Right renal cortex interstitium (tissue), 3 donors: Measurements from ENCODE around the gene KCNK6. TPM values are rescaled to one million over a fixed set of nuclear protein-coding genes. Genes with fewer than 3 reads are reported as not detected.

Source experiments
- DNase-seq, 3 donors: peaks; one replicate each; pipeline ENCODE4 v3.0.0-alpha.2; 2013; ENCODE audit warnings: low read depth in 3 of 3, low spot score in 2 of 3
- polyA plus RNA-seq, 3 donors: library from polyadenylated mRNA; unstranded; fragments of 120-200 nt; gene quantifications; one replicate each; pipeline ENCODE4 v1.2.1, GENCODE V29; 2013; ENCODE audit not compliant: insufficient read length in 3 of 3

Gene KCNK6
- polyA plus RNA-seq, 3 donors = 3.1 to 3.3 (median 3.3) TPM

DNA sequence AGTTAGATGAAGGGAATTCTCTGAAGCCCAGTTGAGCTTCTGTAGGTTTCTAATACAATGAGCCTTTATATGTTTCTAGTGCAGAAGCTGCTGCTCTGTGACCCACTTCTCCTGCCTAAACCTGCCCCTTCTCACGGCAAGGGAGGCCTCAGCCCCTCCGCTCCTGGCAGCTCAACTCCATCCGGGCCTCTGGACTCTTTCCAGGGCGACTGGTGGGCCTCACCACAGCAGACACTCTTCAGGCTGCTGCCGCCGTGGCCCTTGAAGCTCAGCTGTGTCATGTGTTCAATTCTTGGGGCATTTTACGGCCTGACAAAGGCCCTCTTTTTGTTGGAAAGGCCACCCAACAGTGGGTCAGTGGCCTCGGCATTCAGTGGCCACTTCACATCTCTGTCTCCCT is 25.6 kb upstream of the KCNK6 start:
- DNase-seq = no peak

DNA sequence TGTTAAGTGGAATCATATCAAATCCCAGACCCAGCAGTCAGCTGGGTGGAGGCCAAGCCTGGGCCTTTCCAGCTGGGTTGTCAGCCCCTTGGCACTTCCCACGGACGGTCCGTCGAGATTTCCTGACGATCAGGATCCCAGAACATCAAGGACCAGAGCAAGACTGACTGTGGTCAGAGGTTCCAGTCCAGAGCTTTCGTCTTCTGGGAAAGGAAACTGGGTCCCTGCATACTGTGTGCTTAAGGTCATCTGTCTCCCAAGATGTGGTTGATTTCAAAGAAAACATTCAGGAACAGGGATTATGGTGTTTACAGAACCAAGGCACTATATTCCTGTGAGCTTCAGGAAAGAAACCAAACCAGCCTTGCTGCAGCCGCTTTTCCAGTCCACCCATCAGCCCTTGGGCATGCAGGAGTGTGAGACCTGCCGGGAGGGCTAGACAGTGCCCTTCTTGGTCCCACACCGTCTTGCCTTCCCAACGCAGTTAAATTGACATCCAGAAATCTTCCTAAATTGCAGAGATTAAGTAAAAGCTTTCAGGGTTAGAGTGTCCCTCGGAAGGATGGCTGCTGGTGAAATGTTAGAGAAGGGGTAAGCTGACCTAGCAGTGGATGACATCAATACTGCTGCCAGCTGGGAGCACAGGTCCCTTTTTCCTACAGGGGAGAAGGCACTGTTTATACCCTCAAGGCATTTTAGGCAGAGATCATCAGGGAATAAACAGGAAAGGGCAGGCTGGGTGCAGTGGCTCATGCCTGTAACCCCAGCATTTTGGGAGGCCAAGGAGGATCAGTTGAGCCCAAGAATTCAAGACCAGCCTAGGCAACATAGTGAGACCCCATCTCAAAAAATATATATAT is 20.6 kb upstream of the KCNK6 start:
- DNase-seq = no peak

DNA sequence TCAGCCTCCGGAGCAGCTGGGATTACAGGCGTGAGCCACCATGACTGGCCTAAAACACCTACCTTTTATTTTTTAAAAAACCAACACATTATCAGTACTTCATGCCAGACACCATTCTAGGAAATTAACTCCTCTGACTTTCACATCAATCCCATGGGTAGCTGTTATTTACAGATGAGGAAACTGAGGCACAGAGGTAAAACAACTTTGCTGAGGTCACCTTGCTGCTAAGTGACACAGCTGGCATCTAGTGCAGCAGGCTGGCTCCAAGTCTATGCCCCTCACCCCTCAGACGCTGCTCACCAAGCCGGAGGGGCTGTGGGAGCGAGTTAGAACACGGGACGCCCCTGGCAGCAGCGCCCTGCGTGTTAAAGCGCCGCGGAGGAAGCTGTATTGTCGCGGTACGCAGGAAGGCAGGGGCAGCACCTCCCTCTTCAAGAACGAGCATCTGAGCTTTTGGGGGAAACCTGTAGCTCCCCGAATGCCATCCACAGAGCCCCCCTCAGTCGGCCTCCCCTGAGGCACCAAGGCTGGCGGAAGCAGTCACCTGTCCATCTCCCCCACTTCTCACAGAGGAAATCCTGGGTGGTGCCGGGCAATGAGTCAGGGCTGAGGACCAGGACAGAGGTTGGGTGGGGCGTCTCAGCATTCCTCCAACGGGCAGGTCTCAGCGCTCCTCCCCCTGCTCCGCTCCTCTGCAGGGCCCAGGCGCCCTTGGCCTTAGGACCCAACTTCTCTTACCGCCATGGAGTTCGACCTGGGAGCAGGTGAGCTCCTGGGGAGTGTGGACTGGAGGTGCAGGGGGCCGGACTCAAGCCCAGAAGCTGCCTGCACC is 15.9 kb upstream of the KCNK6 start, which contains the start of gene C19orf33:
Gene C19orf33 (plus strand): TSS at position 735 of the 835 bp plus-strand sequence. CDS start 11 bp downstream, at position 746.
- no peak for DNase-seq

DNA sequence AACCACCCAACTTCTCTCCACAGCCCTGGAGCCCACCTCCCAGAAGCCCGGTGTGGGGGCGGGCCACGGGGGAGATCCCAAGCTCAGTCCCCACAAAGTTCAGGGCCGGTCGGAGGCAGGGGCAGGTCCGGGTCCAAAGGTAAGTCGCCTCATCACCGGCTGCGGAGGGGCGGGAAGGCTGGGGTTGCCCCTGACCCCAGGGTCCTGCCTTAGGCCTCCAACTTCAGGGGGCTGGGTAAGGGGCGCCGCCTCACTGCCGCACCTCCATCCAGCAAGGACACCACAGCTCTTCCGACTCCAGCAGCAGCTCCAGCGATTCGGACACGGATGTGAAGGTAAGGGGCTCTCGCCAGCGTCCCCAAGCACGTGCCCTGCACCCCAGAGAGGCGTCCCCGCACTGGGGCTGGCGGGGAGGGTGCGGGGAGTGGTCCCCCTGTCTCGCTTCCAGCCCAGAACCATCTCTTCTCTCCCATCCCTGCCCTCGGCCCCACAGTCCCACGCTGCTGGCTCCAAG is 15.2 kb upstream of the KCNK6 start:
- DNase-seq = no peak

DNA sequence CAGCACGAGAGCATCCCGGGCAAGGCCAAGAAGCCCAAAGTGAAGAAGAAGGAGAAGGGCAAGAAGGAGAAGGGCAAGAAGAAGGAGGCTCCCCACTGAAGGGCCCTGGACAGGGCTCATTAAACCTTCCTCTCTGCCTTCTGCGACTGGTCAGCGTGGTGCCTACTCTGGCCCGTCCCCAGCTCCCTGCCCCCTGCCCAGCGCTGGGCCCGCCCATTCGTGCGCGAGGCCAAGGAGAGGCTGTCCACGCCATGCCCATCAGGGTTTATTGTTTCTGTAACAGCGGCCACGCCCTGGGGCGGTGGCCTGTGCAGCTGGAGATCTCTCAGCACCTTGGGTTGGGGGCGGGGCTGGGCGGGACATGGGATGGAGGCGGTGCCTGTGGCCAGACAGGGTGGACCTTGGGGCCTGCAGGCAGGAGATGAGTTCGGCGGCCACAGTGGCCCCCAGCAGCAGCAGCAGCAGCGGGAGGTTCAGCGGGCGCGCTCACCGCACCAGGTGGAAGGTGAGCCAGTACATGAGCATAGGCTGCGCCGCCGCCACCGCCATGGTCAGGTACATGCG is 14.7 kb upstream of the KCNK6 start:
- DNase-seq = peak in 1 of 3 donors; percentile 61

DNA sequence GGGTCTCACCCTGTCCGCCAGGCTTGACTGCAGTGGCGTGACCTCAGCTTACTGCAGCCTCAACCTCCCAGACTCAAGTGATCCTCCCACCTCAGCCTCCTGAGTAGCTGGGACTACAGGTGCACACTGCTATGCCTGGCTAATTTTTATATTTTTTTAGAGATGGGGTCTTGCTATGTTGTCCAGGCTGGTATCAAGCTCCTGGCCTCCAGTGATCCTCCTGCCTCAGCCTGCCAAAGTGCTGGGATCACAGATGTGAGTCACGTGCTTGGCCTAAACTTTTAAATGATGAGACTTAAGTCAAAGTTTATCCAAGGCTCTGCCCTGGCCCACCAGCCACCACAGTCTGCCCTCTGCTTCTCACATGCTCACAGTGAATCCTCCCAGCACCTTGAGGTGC is 13.4 kb upstream of the KCNK6 start:
- DNase-seq = no peak

DNA sequence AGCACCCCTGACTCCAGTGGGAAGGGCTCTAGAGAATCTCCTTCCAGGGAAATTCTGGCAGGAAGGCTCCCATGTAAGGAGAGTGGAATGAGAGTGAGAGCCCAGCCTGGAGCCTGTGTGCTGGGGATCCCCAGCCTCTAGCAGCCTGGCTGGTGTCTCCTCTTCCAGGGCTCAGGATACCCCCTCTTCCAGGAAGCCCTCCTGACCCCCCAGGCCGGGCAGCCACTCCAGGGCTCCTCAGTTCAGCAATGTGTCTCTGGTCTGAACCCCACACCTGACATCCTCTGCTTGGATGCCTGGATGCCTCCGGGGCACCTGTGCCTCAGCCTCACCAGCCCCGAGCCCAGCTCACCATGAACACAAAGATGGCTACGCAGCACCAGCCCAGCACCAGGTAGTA is 12.6 kb upstream of the KCNK6 start:
- no peak for DNase-seq

DNA sequence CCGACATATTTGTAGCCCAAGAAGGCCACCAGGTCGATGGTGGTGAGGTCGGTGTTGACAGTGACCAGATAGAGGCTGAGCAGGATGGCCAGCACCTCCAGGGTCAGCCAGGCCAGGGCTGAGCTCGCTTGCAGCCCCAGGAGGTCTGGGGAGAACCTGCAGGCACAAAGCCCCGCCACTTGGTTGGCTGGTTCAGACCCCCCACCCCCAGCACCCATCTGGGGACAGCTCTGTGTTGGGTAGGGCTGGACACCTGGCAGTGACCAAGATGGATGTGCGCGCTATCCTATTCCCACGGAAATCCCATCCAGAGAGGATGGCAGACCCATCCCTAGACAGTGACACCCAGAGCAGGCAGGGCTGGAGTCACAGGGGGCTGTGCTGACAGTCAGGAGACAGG is 12.0 kb upstream of the KCNK6 start:
- DNase-seq = no peak

DNA sequence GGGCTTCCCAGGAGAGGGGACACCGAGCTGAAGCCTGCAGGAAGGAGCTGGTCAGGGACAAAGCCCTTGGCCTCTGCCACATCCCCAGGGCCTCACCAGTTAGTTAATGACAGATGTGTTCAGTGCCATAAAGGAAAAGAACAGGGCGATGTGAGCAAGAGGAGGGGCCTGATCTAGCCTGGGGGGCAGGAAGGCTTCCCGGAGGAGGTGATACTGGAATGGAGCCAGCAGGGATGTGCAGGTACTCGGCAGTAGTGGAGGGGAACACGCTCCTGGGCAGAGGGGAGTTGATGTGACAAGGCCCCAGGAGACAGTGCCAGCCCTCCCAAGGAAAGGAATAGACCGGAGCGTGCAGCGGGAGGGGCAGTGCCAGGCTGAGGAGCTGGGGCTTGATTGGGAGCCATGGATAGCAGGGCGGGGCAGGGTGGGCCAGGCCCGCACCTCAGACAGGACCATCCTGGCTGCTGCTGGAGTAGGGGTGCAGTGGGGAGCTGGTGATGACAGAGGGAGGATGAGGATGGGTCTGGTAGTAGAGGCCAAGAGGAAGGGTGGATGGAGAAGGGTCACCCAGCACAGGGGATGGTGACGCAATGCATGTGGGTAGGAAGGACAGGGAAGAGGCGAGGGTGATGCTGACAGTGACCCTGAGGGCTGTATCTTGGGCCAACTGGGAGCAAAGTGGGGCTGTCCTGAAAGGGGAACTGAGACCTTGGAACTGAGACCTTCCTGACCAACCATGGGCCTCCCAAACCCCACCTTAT is 11.5 kb upstream of the KCNK6 start:
- DNase-seq = no peak

DNA sequence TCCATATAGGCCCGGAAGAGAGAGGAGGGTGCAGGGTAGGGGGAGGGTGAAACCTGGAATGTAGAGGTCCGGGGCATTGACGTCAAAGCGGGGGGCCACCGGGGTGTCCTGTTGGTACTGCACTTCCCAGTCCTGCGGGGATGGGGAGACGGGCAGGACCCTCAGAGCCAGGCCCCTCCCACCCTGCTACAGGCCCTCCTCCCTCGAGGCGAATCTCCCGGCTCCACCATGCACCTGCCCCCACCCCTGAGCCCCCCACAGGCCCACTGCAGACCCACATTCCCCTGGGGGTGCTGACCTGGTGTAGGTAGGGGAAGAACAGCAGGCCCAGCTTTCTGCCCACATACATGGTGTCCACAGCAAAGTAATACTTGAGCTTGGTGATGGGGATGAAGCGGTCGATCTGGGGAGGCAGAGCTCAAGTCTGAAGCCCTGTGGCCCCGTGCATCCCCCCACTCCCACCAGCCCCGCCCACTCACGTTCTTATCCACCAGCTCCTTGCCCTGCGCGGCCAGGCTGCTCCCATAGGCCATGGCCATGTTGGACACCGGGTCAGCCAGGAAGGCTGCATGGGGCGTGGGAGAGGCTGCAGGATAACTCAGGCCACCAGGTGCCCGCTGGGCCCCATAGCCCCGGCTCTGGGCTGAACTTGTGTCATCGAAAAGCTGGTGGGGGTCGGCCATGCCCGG is 10.6 kb upstream of the KCNK6 start:
- DNase-seq = no peak

DNA sequence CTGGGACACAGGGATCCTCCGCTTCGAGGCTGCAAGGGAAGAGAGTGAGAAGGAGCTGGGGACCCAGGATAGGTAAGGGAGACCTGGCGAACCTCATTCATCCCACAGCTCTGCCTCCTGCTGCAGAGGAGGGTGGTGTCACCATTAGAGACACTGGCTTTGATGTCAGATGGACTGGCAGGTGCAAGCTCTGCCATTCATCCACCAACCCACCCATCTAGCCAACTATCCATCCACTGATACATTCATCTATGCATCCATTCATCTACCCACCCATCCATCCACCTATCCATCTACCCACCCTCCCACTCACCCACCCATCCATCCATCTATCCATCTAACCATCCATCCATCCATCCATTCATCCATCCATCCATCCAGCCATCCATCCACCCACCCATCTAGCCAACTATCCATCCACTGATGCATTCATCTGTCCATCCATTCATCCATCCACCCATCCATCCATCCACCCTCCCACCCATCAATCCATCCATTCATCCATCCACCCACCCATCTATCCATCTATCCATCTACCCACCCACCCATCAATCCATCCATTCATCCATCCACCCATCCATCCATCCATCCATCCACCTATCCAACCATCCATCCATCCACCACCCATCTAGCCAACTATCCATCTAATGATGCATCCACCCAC is 9.9 kb upstream of the KCNK6 start:
- no peak for DNase-seq

DNA sequence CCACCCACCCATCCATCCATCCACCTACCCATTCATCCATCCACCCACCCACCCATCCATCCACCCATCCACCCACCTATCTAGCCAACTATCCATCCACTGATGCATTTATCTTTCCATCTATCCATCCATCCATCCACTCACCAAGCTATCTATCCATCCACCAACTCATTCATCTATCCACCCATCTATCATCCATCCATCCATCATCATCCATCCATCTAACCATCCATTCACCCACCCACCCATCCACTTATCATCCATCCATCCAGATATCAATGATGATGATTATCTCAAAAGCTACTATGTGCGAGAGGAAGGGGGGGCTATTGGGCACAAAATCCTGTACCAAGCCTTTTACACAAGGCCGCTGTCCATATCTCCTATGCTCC is 9.4 kb upstream of the KCNK6 start:
- DNase-seq = no peak

DNA sequence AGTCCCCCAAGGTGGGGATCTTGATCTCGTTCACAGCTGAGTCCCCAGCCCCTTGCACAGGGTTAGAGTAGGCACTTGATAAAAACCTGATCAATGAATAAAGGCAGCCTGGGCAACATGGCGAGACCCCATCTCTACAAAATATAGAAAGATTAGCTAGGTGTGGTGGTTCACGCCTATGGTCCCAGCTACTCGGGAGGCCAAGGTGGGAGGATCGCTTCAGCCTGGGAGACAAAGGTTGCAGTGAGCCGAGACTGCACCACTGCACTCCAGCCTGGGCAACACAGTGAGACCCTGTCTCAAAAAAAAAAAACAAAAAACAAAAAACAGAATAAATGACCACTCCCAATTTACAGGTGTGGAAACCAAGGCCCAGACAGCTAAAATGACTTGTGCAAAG is 8.7 kb upstream of the KCNK6 start:
- no peak for DNase-seq

DNA sequence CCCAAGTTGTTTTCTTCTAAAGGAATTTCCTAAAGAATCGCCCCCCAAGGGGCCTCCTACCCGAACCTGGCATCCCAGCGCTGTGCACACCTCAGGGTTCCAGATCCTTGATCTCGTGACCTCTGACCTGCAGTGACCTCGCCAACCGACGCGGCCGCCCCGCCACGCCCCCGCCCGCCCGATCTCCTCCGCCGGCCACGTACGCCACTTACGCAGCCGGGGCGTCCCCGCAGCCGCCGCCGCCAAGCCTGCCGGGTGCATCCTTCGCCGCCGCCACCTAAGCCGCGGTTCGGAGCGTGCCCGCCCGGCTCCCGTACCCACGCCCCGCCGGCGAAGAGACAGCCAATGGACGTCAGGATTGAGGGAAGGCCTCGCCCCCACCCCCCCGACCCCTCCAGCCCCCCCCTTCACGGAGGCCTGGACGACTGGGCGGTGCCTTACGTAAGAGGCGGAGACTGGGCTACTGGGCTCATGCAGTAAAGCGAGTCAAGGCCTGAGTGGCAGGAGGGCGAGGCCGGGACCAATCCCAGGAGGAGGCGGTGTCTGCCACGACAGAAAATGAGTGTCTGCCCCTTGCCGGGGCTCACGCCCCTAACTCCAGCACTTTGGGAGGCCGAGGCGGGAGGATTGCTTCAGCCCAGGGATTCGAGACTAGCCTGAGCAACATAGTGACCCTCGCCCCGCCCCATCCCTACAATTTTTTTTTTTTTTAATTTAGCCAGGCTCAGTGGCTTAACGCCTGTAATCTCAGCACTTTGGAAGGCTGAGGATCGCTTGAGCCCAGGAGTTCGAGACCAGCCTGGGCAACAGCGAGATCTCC is 3.8 kb upstream of the KCNK6 start, which contains the start of gene YIF1B:
Gene YIF1B (minus strand): TSS at position 291 of the 820 bp plus-strand sequence. CDS start 30 bp downstream, at position 261.
- DNase-seq = peak; percentile 80 to 92 (median 90)

DNA sequence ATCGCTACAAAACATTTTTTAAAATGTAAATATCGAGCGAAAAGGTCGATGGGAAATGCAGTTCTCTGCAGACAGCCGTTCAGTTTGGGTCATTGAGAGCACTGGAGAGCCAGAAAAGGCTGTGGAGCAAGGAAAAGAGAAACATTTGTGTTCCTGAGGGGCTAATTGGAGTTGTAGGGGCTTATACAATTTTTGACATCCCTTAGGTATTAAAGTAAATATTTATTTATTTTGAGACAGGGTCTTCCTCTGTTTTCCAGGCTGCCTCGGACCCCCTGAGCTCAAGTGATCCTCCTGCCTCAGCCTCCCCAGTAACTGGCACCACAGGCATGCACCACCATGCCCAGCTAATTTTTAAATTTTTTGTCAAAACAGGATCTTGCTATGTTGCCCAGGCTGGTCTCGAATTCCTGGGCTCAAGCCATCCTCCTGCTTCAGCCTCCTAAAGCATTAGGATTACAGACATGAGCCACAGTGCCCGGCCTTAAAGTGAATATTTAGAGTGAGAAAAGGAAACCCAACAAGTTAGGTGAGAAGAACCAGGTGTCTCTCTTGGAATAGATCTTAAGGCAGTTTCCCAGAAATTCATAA is 3.1 kb upstream of the KCNK6 start:
- DNase-seq = no peak

DNA sequence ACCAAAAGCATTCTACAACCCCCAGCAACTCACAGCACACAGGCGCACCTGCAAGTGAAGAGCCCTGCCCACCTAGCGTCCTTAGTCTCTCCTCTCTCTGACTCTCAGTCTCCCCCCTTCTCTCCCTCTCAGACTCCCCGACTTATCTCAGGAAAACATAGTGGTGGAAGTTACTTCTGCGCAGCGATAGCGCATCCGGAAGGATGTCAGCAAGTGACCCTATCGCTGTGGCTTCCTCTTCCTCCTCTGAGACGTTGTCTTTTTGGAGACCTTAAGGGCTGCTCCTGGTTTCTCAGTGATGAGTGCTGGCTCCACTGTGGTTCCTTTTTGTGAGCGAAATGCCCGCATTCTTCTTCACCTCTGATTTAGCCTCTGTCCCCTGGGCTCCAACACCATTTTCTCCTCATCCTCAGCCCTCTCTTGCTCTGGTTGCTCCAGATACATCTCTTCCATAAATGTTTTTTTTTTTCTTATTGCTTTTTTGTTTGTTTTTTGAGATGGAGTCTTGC is 2.5 kb upstream of the KCNK6 start:
- no peak for DNase-seq

DNA sequence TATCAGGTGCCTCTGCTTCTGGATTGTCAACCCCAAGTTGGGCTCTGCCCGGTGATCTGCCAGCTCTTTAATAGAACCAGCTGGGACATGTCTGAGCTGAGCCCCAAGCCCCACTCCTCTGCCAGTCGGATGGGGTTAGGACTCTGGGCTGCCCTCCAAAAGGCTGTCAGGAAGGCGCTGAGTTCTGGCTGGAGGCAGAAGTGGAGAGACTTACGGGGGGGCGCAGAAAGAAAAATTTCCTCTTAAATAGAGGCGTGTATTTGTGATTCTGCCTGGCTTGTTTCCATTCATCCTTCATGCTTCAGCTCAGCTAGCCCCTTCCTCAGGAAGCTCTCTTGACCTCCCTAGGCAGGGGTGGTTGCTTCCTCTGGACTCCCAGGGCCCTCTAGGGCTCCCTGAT is 985 bp upstream of the KCNK6 start:
- no peak for DNase-seq

DNA sequence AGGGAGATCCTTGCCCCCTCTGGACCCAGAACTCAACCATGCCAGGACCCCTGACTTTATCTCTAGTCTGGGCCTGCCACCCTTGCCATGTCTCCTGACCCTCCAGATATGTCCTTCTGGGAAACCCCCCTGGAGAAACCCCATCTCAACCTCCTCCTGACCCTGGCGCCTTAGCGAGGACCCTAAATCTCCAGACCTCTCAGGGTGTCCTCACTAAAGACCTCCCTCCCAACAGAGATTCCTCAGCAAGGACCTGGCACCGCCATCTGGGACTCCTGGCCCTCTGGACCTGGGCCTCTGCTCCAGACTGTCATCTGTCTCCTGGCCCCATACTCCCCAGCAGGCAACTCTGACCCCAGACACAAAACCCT is 1.3 kb downstream of the KCNK6 start:
- DNase-seq = no peak
